G401.6 (cell line): ENCODE data around the gene RNF126.
"Not testable (repeated sequence)": the region's sequence is repeated elsewhere in the genome, so short reads cannot be mapped to it uniquely, and the experiment has no call there.

Experiments
- FAIRE-seq: peaks from 2 replicates; lab custom pipeline; 2012; peaks lifted over from hg19 to GRCh38; lab: Jason Lieb, UNC

RNF126 gene

GRCh38 chr19:662962-663681, at the start of gene RNF126:
RNF126 (minus strand) TSS chr19:663214; CDS start chr19:663121, 93 bp downstream.
- no peak for FAIRE-seq

- FAIRE-seq = no peak
Measured at GRCh38 chr19:711254-711653, 48.2 kb upstream of the RNF126 start.

GRCh38 chr19:710767-711166, 47.8 kb upstream of the RNF126 start:
- FAIRE-seq = no peak

- no peak for FAIRE-seq
Measured at GRCh38 chr19:709965-710571, 47.1 kb upstream of the RNF126 start.

GRCh38 chr19:709196-709964, 46.4 kb upstream of the RNF126 start:
- no peak for FAIRE-seq

GRCh38 chr19:708154-709143, 45.4 kb upstream of the RNF126 start, which contains the start of gene PALM:
PALM (plus strand) TSS chr19:708935; CDS start chr19:709147, 212 bp downstream.
- no peak for FAIRE-seq

GRCh38 chr19:704447-704741, 41.4 kb upstream of the RNF126 start:
- FAIRE-seq = no peak

- no peak for FAIRE-seq
Measured at GRCh38 chr19:703651-704446, 40.8 kb upstream of the RNF126 start.

GRCh38 chr19:703329-703650, 40.3 kb upstream of the RNF126 start:
- FAIRE-seq = no peak

- not testable (repeated sequence) for FAIRE-seq
Measured at GRCh38 chr19:702847-703246, 39.8 kb upstream of the RNF126 start.

GRCh38 chr19:699885-700284, 36.9 kb upstream of the RNF126 start:
- FAIRE-seq = not testable (repeated sequence)

GRCh38 chr19:698529-698928, 35.5 kb upstream of the RNF126 start:
- FAIRE-seq = not testable (repeated sequence)

- FAIRE-seq = no peak
Measured at GRCh38 chr19:695352-695949, 32.4 kb upstream of the RNF126 start, which contains the start of gene PRSS57. PRSS57 (minus strand) TSS chr19:695452; CDS start chr19:695430, 22 bp downstream.

- no peak for FAIRE-seq
Measured at GRCh38 chr19:694481-695351, 31.7 kb upstream of the RNF126 start.

- FAIRE-seq = no peak
Measured at GRCh38 chr19:690203-690602, 27.2 kb upstream of the RNF126 start.

- no peak for FAIRE-seq
Measured at GRCh38 chr19:688992-689391, 26.0 kb upstream of the RNF126 start.

- FAIRE-seq = no peak
Measured at GRCh38 chr19:688214-688613, 25.2 kb upstream of the RNF126 start.

GRCh38 chr19:687569-688166, 24.7 kb upstream of the RNF126 start:
- no peak for FAIRE-seq

GRCh38 chr19:686589-687297, 23.7 kb upstream of the RNF126 start:
- no peak for FAIRE-seq
